Left cardiac atrium (tissue), 4 donors: ENCODE results near the gene ZNF726. TPM values are rescaled to one million over a fixed set of nuclear protein-coding genes. Genes with fewer than 3 reads are reported as not detected.
"Not testable (repeated sequence)": the region's sequence is repeated elsewhere in the genome, so short reads cannot be mapped to it uniquely, and the experiment has no call there.

Experiments
- ATAC-seq, 2 donors: fragments of 200-7000 bp; cut with Tn5 transposase; one replicate each; pipeline ENCODE4 v1.9.1; 2020; ENCODE audit warnings: mild to moderate bottlenecking in 2 of 2, moderate library complexity in 2 of 2
- DNase-seq: peaks from one replicate; pipeline ENCODE4 v3.0.0-alpha.2; 2020
- intact Hi-C, 2 donors: fragments of 100-400 bp; cut with DNase I; formaldehyde crosslinking; loops; one replicate each; pipeline versions ENCODE4 v1.14.1 to v1.15.1; 2022 to 2023
- long read RNA-seq: library from polyadenylated mRNA; unstranded; transcript quantifications from one replicate; pipeline ENCODE4 v2.0.0, GENCODE V29; 2021
- total RNA-seq, 2 donors: library from RNA; stranded (reverse); fragmentation: NEBNext Ultra II Directional; extraction: Animal tissue kit (Norgen Biotek cat#: 25700); gene quantifications; one replicate each; pipeline ENCODE4 v1.2.1, GENCODE V29; 2021
- donor health status: DM: no; HTN: yes; CAD: no.
- donor health status: DM: no; HTN: yes; CAD: no; lungs with severe emphysema.
- donor health status: DM: yes; HTN: yes; CAD: no.
- donor health status: Dilated cardiomyopathy.

The ZNF726 gene
- total RNA-seq: under 1 TPM; 0.53 to 0.60 TPM
- long read RNA-seq: 0 reads

- DNase-seq (peak; percentile 86), ATAC-seq (peak; percentile 98 to 100)
- intact Hi-C loops: no loop called here
Observed at GRCh38 chr19:23914402-23915286, at the start of gene ZNF726. Gene ZNF726 (plus strand): TSS chr19:23914886. CDS start chr19:23914995, 109 bp downstream.

DNA sequence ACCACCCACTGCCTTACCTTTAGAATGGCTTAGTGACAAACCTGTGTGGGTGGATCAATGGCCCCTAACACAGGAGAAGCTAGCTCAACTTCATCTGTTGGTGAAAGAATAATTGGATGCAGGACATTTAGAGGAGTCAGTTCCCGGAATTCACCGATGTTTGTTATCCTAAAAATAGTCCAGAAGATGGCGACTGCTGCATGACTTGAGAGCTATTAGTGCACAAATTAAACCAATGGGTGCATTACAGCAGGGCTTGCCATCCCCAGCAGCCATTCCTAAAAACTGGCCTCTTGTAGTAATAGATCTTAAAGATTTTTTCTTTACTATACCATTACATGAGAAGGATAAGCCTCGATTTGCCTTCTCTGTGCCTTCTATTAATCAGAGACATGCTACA lies 46.8 kb upstream of the ZNF726 start:
- DNase-seq (no peak), ATAC-seq (no peak)
- intact Hi-C loops: no loop called here

GRCh38 chr19:23868630-23869029 lies 46.1 kb upstream of the ZNF726 start:
- ATAC-seq: no peak
- intact Hi-C loops: no loop called here
- DNase-seq: no peak

DNA sequence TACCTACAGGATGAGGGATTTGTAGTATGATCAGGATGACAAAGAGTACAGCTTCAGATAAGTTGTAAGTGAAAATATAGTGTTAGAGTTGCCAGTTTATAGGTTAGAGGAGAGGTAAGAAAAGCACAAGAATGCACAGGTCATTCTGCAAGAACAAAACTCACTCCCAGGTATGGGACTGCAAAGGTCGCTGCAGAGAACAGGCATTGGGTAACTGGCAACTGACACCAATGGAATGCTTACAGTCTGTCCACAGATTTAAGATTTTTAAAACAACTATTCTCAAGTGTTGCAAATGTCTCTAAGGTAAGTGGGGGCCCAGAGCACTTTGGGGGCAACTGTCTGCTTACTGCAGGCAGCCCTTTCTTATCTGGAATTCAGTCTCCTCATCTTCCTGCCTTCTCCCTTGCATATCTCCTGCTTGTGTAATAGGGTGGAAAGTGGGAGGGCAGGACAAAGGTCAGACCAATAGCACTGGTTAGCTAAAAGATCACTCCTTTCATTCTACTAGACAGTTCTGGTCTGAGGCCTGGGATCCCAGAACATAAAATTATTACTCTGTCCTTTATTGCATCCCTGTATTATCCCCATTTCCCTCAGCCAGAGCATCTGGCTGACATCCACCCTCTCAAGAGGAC lies 42.3 kb upstream of the ZNF726 start:
- intact Hi-C loops: loop anchor here in 1 of 2 donors (5.0 kb wide), 1 partner anchor 95 kb away; no protein-coding TSS in a partner anchor
- DNase-seq (no peak), ATAC-seq (no peak)

GRCh38 chr19:23876261-23876660 lies 38.4 kb upstream of the ZNF726 start:
- DNase-seq: no peak
- intact Hi-C loops: no loop called here
- ATAC-seq: no peak

GRCh38 chr19:23876756-23877155 lies 37.9 kb upstream of the ZNF726 start:
- DNase-seq, ATAC-seq, intact Hi-C loops: not testable (repeated sequence)

- DNase-seq (no peak), ATAC-seq (no peak)
- intact Hi-C loops: no loop called here
Observed at GRCh38 chr19:23882493-23882892, 32.2 kb upstream of the ZNF726 start.

DNA sequence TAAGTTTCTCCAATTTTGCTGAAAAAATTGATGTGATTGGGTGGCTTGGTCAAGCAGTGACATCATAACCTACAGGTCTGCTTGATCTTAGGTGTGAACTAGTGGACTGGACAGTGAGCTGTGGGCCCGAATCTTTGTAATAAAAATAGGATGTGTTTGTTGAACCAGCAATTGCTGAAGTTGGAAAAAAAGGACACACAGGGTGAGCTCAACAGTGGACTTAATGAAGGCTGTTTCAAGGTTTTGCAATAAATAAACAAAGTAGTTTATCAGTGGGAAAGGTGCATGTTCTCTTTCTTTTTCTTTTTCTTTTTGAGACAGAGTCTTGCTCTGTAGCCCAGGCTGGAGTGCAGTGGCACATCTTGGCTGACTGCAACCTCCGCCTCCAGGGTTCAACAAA lies 30.3 kb upstream of the ZNF726 start:
- ATAC-seq (no peak), DNase-seq (no peak)
- intact Hi-C loops: no loop called here

- intact Hi-C loops: no loop called here
- DNase-seq (no peak), ATAC-seq (no peak)
Observed at GRCh38 chr19:23887642-23888041, 27.0 kb upstream of the ZNF726 start.

GRCh38 chr19:23896096-23896495 lies 18.6 kb upstream of the ZNF726 start:
- ATAC-seq, DNase-seq, intact Hi-C loops: not testable (repeated sequence)

DNA sequence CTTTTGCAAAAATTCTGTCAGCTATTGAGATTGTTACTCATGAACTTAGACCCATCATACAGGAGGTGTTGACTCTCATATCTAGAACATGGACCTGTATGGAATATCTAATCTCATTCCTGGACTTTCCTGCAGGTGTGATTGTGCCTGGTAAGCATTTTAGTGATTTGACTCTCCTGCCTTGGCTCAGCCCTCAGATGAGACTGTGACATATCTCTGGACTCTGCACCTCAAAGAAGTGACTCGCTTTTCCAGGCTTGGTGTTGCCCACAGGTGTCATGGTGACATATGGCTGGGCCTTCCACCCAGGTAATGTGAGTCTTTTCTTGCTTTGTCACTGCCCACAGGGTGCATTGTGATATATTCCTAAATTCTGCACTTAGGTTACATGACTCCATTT lies 17.8 kb upstream of the ZNF726 start:
- intact Hi-C loops: no loop called here
- ATAC-seq (no peak), DNase-seq (no peak)

DNA sequence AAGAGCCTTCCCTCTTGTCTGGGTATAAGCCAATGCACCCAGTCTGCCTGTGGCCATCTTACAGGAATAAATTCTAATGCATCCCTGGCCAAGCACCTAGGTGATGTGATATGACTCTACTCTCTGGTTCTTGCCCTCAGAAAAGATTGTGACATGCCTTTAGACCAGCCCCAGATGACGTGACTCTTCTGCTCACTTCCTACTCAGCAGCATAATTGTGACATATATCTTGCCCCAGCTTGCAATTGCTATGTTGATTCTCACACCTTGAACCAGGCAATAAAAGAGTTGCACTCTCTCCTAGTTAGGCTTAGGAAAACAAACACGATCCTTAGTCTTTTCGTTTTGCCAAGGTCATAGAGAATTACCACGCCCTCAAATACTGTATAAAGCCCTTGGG lies 13.3 kb upstream of the ZNF726 start:
- DNase-seq: no peak
- intact Hi-C loops: no loop called here
- no peak for ATAC-seq

DNA sequence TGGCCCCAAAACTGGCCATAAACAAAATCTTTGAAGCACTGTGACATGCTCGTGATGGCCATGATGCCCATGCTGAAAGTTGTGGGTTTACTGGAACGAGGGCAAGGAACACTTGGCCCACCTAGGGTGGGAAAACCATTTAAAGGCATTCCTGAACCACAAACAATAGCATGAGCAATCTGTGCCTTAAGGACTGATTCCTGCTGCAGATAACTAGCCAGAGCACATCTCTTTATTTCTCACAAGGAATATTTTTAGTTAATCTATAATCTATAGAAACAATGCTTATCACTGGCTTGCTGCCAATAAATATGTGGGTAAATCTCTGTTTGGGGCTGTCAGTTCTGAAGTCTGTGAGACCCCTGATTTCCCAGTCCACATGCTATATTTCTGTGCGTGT lies 10.3 kb upstream of the ZNF726 start:
- no peak for ATAC-seq
- DNase-seq: no peak
- intact Hi-C loops: no loop called here

- ATAC-seq (no peak), DNase-seq (no peak)
- intact Hi-C loops: no loop called here
Observed at GRCh38 chr19:23905771-23906170, 8.9 kb upstream of the ZNF726 start.

- intact Hi-C loops: no loop called here
Observed at GRCh38 chr19:23906835-23907234, 7.9 kb upstream of the ZNF726 start.

GRCh38 chr19:23908165-23908564 lies 6.5 kb upstream of the ZNF726 start:
- no peak for DNase-seq
- intact Hi-C loops: no loop called here
- no peak for ATAC-seq

More at GRCh38 chr19:23906835-23907234, 7.9 kb upstream of the ZNF726 start:
- no peak for ATAC-seq
- DNase-seq: no peak

- no peak for ATAC-seq
- no peak for DNase-seq
- intact Hi-C loops: no loop called here
Observed at GRCh38 chr19:23909222-23909621, 5.5 kb upstream of the ZNF726 start.

- intact Hi-C loops: no loop called here
- no peak for DNase-seq
- no peak for ATAC-seq
Observed at GRCh38 chr19:23913931-23914330, 755 bp upstream of the ZNF726 start.

GRCh38 chr19:23916991-23917390 lies 2.3 kb downstream of the ZNF726 start:
- intact Hi-C loops: no loop called here
- ATAC-seq (no peak), DNase-seq (no peak)

DNA sequence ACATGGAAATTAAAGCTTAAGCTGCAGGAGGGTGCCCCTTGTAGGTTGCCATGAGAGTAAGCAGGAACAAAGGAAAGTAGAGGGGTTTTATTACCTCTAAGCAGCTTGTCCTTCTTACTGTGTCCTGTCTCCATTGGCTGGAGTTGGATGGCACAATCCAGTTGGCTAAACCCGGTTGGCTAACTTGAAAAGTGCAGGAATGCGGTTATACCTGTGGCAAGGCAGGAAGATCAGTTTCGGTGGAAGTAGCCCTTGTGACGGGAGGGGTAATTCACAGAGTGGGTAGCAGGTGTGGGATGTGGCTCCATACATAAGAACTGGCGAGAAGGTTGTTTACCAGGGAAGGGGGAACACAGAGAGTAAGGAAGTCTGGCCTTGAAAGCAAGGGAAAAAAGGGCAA lies 3.2 kb downstream of the ZNF726 start:
- intact Hi-C loops: no loop called here
- DNase-seq (no peak), ATAC-seq (no peak)

GRCh38 chr19:23925285-23925684 lies 10.6 kb downstream of the ZNF726 start:
- intact Hi-C loops: no loop called here
- no peak for ATAC-seq
- no peak for DNase-seq
